Measurements from ENCODE around the gene DDX42. TPM values are rescaled to one million over a fixed set of nuclear protein-coding genes. Genes with fewer than 3 reads are reported as not detected.

DDX42 gene
- total RNA-seq, 1 experiment from 2014 or later = 128 TPM

DNA sequence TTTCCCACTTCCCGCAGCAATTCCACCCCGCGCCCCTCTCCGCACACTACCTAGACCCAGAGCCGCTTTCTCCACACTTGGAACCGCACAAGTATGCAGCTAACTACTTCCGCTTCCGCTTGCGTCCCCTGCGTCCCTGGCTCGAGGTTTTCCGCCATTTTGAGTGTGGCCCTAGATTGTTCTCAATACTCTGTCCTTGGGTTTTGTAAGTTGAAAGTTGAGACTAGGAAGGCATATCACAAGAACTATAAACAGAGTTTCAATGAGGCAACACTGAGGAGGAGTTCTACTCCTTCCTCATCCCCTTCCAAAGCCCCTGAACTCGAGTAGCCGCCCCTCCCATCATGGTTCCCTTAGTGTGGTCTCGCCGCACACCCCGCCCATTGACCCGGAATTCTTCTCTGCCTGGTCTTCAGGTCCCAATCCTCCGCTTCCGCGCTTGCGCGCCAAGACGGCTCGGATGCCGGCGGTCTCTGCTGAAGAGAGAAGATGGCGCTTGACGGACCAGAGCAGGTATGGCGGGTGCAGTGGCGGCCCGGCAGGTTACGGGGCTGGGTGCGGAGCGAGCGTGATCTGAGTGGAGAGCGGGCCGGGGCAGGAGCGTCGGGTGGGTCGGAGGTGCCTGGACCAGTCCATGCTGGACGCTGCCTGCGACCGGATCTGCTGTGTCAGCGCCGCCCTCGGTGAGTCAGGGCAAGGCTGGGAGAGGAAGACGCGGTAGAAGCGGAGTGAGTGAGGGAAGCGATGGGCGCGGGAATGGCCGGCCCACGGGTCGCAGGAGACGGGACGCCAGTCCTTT is 53.2 kb downstream of the DDX42 start, which contains the start of the genes FTSJ3 and PSMC5 (continued):
- TF ChIP-seq, protein P1, sequence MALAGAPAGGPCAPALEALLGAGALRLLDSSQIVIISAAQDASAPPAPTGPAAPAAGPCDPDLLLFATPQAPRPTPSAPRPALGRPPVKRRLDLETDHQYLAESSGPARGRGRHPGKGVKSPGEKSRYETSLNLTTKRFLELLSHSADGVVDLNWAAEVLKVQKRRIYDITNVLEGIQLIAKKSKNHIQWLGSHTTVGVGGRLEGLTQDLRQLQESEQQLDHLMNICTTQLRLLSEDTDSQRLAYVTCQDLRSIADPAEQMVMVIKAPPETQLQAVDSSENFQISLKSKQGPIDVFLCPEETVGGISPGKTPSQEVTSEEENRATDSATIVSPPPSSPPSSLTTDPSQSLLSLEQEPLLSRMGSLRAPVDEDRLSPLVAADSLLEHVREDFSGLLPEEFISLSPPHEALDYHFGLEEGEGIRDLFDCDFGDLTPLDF (CRISPR knock-in tag; IDR thresholded peaks at IDR 0.05) = no peak
- no peak for TF ChIP-seq EMX1 (CRISPR knock-in tag; IDR thresholded peaks at IDR 0.05)
- 0 out of 2 replicates have a peak, but pooled peaks have one; percentile 34 for TF ChIP-seq KAT7 (CRISPR knock-in tag; IDR thresholded peaks at IDR 0.05; ENCODE audit: borderline replicate concordance)
- no peak for TF ChIP-seq OVOL2 (CRISPR knock-in tag; IDR thresholded peaks at IDR 0.05; ENCODE audit: borderline replicate concordance)
- TF ChIP-seq, protein P2, sequence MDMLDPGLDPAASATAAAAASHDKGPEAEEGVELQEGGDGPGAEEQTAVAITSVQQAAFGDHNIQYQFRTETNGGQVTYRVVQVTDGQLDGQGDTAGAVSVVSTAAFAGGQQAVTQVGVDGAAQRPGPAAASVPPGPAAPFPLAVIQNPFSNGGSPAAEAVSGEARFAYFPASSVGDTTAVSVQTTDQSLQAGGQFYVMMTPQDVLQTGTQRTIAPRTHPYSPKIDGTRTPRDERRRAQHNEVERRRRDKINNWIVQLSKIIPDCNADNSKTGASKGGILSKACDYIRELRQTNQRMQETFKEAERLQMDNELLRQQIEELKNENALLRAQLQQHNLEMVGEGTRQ (CRISPR knock-in tag; IDR thresholded peaks at IDR 0.05) = no peak
- TF ChIP-seq, protein P3, sequence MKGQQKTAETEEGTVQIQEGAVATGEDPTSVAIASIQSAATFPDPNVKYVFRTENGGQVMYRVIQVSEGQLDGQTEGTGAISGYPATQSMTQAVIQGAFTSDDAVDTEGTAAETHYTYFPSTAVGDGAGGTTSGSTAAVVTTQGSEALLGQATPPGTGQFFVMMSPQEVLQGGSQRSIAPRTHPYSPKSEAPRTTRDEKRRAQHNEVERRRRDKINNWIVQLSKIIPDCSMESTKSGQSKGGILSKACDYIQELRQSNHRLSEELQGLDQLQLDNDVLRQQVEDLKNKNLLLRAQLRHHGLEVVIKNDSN (CRISPR knock-in tag; IDR thresholded peaks at IDR 0.05) = no peak
- TF ChIP-seq NR2C2 (CRISPR knock-in tag; IDR thresholded peaks at IDR 0.05) = peak; percentile 91
- peak; percentile 87 for TF ChIP-seq ETV6 (CRISPR knock-in tag; IDR thresholded peaks at IDR 0.05)
- no peak; the same call in 1 of the 2 replicates for TF ChIP-seq MYBL2 (CRISPR knock-in tag; IDR thresholded peaks at IDR 0.05)
- TF ChIP-seq PRRX2 (CRISPR knock-in tag; IDR thresholded peaks at IDR 0.05) = no peak
- TF ChIP-seq FOXJ3 (CRISPR knock-in tag; IDR thresholded peaks at IDR 0.05; ENCODE audit: borderline replicate concordance) = no peak
- TF ChIP-seq, protein P4, sequence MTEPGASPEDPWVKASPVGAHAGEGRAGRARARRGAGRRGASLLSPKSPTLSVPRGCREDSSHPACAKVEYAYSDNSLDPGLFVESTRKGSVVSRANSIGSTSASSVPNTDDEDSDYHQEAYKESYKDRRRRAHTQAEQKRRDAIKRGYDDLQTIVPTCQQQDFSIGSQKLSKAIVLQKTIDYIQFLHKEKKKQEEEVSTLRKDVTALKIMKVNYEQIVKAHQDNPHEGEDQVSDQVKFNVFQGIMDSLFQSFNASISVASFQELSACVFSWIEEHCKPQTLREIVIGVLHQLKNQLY (CRISPR knock-in tag; IDR thresholded peaks at IDR 0.05) = no peak
- TF ChIP-seq, protein P5, sequence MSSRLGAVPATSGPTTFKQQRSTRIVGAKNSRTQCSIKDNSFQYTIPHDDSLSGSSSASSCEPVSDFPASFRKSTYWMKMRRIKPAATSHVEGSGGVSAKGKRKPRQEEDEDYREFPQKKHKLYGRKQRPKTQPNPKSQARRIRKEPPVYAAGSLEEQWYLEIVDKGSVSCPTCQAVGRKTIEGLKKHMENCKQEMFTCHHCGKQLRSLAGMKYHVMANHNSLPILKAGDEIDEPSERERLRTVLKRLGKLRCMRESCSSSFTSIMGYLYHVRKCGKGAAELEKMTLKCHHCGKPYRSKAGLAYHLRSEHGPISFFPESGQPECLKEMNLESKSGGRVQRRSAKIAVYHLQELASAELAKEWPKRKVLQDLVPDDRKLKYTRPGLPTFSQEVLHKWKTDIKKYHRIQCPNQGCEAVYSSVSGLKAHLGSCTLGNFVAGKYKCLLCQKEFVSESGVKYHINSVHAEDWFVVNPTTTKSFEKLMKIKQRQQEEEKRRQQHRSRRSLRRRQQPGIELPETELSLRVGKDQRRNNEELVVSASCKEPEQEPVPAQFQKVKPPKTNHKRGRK (CRISPR knock-in tag; IDR thresholded peaks at IDR 0.05; ENCODE audit: borderline replicate concordance) = no peak
- TF ChIP-seq, protein P6, sequence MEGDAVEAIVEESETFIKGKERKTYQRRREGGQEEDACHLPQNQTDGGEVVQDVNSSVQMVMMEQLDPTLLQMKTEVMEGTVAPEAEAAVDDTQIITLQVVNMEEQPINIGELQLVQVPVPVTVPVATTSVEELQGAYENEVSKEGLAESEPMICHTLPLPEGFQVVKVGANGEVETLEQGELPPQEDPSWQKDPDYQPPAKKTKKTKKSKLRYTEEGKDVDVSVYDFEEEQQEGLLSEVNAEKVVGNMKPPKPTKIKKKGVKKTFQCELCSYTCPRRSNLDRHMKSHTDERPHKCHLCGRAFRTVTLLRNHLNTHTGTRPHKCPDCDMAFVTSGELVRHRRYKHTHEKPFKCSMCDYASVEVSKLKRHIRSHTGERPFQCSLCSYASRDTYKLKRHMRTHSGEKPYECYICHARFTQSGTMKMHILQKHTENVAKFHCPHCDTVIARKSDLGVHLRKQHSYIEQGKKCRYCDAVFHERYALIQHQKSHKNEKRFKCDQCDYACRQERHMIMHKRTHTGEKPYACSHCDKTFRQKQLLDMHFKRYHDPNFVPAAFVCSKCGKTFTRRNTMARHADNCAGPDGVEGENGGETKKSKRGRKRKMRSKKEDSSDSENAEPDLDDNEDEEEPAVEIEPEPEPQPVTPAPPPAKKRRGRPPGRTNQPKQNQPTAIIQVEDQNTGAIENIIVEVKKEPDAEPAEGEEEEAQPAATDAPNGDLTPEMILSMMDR (IDR thresholded peaks at IDR 0.05) = no peak
- TF ChIP-seq ZNF416 (CRISPR knock-in tag; IDR thresholded peaks at IDR 0.05) = no peak
- no peak for TF ChIP-seq TCF7 (CRISPR knock-in tag; IDR thresholded peaks at IDR 0.05; ENCODE audit: low read depth)
- TF ChIP-seq TP53 (CRISPR knock-in tag; IDR thresholded peaks at IDR 0.05) = no peak
- TF ChIP-seq NR3C1 (CRISPR knock-in tag; conservative IDR thresholded peaks at IDR 0.05; ENCODE audit: low read depth) = no peak
- TF ChIP-seq, protein P7, sequence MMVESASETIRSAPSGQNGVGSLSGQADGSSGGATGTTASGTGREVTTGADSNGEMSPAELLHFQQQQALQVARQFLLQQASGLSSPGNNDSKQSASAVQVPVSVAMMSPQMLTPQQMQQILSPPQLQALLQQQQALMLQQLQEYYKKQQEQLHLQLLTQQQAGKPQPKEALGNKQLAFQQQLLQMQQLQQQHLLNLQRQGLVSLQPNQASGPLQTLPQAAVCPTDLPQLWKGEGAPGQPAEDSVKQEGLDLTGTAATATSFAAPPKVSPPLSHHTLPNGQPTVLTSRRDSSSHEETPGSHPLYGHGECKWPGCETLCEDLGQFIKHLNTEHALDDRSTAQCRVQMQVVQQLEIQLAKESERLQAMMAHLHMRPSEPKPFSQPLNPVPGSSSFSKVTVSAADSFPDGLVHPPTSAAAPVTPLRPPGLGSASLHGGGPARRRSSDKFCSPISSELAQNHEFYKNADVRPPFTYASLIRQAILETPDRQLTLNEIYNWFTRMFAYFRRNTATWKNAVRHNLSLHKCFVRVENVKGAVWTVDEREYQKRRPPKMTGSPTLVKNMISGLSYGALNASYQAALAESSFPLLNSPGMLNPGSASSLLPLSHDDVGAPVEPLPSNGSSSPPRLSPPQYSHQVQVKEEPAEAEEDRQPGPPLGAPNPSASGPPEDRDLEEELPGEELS (CRISPR knock-in tag; IDR thresholded peaks at IDR 0.05) = peak; percentile 82; the same call in 1 of the 2 replicates
- TF ChIP-seq, protein P8, sequence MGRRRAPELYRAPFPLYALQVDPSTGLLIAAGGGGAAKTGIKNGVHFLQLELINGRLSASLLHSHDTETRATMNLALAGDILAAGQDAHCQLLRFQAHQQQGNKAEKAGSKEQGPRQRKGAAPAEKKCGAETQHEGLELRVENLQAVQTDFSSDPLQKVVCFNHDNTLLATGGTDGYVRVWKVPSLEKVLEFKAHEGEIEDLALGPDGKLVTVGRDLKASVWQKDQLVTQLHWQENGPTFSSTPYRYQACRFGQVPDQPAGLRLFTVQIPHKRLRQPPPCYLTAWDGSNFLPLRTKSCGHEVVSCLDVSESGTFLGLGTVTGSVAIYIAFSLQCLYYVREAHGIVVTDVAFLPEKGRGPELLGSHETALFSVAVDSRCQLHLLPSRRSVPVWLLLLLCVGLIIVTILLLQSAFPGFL (CRISPR knock-in tag; IDR thresholded peaks at IDR 0.05; ENCODE audit: borderline replicate concordance) = no peak
- TF ChIP-seq, protein P9, sequence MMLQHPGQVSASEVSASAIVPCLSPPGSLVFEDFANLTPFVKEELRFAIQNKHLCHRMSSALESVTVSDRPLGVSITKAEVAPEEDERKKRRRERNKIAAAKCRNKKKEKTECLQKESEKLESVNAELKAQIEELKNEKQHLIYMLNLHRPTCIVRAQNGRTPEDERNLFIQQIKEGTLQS (CRISPR knock-in tag; conservative IDR thresholded peaks at IDR 0.05) = no peak
- TF ChIP-seq ZNF138 (CRISPR knock-in tag; conservative IDR thresholded peaks at IDR 0.05) = no peak
- TF ChIP-seq TEAD1 (CRISPR knock-in tag; IDR thresholded peaks at IDR 0.05) = peak; percentile 38; the same call in 1 of the 2 replicates
- TF ChIP-seq, protein P10, sequence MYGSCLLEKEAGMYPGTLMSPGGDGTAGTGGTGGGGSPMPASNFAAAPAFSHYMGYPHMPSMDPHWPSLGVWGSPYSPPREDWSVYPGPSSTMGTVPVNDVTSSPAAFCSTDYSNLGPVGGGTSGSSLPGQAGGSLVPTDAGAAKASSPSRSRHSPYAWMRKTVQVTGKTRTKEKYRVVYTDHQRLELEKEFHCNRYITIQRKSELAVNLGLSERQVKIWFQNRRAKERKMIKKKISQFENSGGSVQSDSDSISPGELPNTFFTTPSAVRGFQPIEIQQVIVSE (CRISPR knock-in tag; IDR thresholded peaks at IDR 0.05; ENCODE audit: borderline replicate concordance) = no peak
- TF ChIP-seq RELA (CRISPR knock-in tag; IDR thresholded peaks at IDR 0.05; ENCODE audit: borderline replicate concordance) = no peak

All from WTC11 (cell line).